H1 (cell line): ENCODE results near the gene SLC3A2. TPM values are rescaled to one million over a fixed set of nuclear protein-coding genes. Genes with fewer than 3 reads are reported as not detected.

Experiments used
- ASH2L ChIP-seq: fragments of 200-600, 300-600 bp; sonication (generic); IDR thresholded peaks from one replicate; pipeline ENCODE4 v1.7.1; 2017; ENCODE audit warnings: low read length
- CBX5 ChIP-seq: fragments of 300-800, 300-1000 bp; sonication (generic); IDR thresholded peaks from 2 replicates; pipeline ENCODE4 v1.7.1; 2016; ENCODE audit warnings: antibody characterized with exemption, low read length, low read depth
- CHD7 ChIP-seq: fragments of 300-600 bp; sonication (generic); IDR thresholded peaks from 2 replicates; pipeline ENCODE4 v1.7.1; 2012; ENCODE audit warnings: low read length, moderate library complexity, mild to moderate bottlenecking, inconsistent platforms; ENCODE audit not compliant: insufficient replicate concordance
- EGR1 ChIP-seq: IDR thresholded peaks from 2 replicates; pipeline ENCODE4 v1.6.1; 2011; ENCODE audit warnings: low read depth, low read length, borderline replicate concordance
- EP300 ChIP-seq, 2 experiments: IDR thresholded peaks; 1 replicate in 1 of 2; 2 replicates in 1 of 2; pipeline ENCODE4 v1.6.1; 2011 to 2012; ENCODE audit warnings: low read depth in 2 of 2, low read length in 2 of 2, mild to moderate bottlenecking in 2 of 2, borderline replicate concordance in 1 of 2, inconsistent platforms in 1 of 2, moderate library complexity in 1 of 2
- PHF8 ChIP-seq: fragments of 200-600 bp; sonication (generic); conservative IDR thresholded peaks from 2 replicates; pipeline ENCODE4 v1.7.1; 2012; ENCODE audit warnings: low read depth, mild to moderate bottlenecking, inconsistent platforms, low read length, moderate library complexity
- POLR2AphosphoS5 ChIP-seq: IDR thresholded peaks from 2 replicates; pipeline ENCODE4 v1.6.1; 2011; ENCODE audit warnings: low read depth, low read length
- SIN3A ChIP-seq, 2 experiments: IDR thresholded peaks in 1 of 2; conservative IDR thresholded peaks in 1 of 2; 2 replicates each; pipeline ENCODE4 v1.6.1; 2011 to 2012; ENCODE audit warnings: low read length in 2 of 2, improper control_type of control experiment in 1 of 2, low read depth in 1 of 2, mild to moderate bottlenecking in 1 of 2
- SP1 ChIP-seq: IDR thresholded peaks from 2 replicates; pipeline ENCODE4 v1.6.1; 2011; ENCODE audit warnings: low read depth, low read length
- polyA plus RNA-seq, 7 experiments: library from polyadenylated mRNA; depleted of rRNA in 3 of 7; stranded (reverse) in 5 of 7; unstranded in 2 of 7; fragments of >200 nt in 5 of 7; fragments of 200-250 nt in 2 of 7; gene quantifications; 1 replicate in 5 of 7; 2 replicates in 1 of 7; 4 replicates in 1 of 7; pipeline versions ENCODE4 v1.2.1 to v1.2.3, GENCODE V29; 2011 to 2013; ENCODE audit warnings: missing spikeins in 2 of 7, mixed read lengths in 2 of 7
- total RNA-seq: library from RNA; stranded (reverse); fragmentation: NEBNext Ultra II Directional; extraction: Animal tissue kit (Norgen Biotek cat#: 25700); gene quantifications from 2 replicates; pipeline ENCODE4 v1.2.1, GENCODE V29; 2021
- TF ChIP-seq, protein P1 (sequence below): IDR thresholded peaks from 2 replicates; pipeline ENCODE4 v1.6.1; 2011; ENCODE audit warnings: low read depth, mild to moderate bottlenecking, low read length; ENCODE audit not compliant: insufficient read depth

Gene SLC3A2
- total and polyA plus RNA-seq, 2 of the 8 experiments (the other 6 are each of a cell fraction or from before 2014, with no cell fraction given) = 410 to 435 TPM

GRCh38 chr11:62830904-62831519 is 49.7 kb upstream of the SLC3A2 start (continued):
- TF ChIP-seq CHD7 = no peak
- no peak for TF ChIP-seq CBX5
- no peak; the same call in 1 of the 2 replicates for TF ChIP-seq POLR2AphosphoS5
- TF ChIP-seq SP1 = no peak
- TF ChIP-seq, protein P1, sequence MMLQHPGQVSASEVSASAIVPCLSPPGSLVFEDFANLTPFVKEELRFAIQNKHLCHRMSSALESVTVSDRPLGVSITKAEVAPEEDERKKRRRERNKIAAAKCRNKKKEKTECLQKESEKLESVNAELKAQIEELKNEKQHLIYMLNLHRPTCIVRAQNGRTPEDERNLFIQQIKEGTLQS = no peak
- peak; percentile 96 for TF ChIP-seq ASH2L
- no peak; the same call in 1 of the 2 replicates for TF ChIP-seq PHF8
- 0 out of 2 replicates have a peak, but pooled peaks have one; percentile 12 for TF ChIP-seq EGR1
- TF ChIP-seq SIN3A (conservative IDR thresholded peaks at IDR 0.05 in 1 of 2, IDR thresholded peaks at IDR 0.05 in 1 of 2; ENCODE audit: low read depth in 1 of 2, low read length in 2 of 2) = no peak
- no peak for TF ChIP-seq EP300 (IDR thresholded peaks at IDR 0.05; ENCODE audit: borderline replicate concordance in 1 of 2, low read depth in 2 of 2, low read length in 2 of 2)
